ENCODE measurements around the gene CROCC.
"Not testable (repeated sequence)": the region's sequence is repeated elsewhere in the genome, so short reads cannot be mapped to it uniquely, and the experiment has no call there.

CROCC gene

DNA sequence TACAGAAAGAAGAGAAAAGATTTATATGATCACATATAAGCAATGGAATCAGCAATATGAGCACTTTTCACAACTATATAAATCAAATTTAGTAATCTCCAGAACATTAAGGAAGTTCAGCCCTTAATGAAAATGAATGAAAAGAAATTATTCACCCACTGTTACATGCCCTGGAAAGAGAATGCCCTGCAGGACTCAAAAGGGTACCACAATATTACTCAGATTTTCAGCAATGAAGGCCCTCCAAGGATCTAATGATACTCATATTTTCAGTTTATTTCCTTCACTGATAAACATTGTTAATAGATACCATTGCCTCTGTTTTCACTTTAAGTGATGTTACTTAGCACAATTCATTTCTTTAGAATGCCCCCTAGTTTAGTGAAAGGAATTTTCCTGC is 23.4 kb upstream of the CROCC start:
- DNase-seq: not testable (repeated sequence)

DNA sequence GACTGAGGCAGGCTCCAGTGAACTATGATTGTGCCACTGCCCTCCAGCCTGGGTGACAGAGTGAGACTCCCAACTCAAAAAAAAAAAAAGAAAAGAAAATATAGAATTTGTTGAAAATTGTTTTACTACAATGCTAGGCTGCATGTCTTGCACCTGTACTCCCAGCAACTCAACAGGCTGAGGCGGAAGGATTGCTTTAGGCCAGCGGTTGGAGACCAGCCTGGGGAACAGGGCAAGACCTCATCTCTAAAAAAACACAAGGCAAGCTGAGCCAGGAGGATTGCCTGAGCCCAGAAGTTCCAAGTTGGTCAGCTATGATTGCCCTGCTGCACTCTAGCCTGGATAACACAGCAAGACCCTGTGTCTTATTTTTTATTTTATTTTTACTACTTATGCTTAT is 22.7 kb upstream of the CROCC start:
- not testable (repeated sequence) for DNase-seq

- DNase-seq: no peak
These were observed 21.0 kb upstream of the CROCC start for GRCh38 chr1:16900751-16901150.

- not testable (repeated sequence) for DNase-seq
These were observed 20.4 kb upstream of the CROCC start for GRCh38 chr1:16901371-16901770.

DNA sequence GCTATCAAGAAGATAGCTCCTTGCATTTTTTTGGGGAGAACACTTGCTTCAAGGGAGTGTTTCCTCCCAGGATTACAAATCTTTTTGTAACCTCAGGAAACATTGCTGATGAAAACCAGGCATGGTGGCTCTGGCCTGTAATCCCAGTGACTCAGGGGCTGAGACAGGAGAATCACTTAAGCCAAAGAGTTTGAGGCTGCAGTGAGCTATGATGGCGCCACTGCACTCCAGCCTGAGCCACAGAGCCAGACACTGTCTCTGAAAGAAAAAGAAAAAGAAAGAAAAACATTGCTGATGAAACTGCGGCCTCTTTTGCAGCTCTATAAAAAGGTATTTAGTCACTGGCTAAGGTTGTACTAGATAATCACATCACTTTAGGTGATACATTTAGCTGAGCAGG is 18.7 kb upstream of the CROCC start:
- no peak for DNase-seq

- no peak for DNase-seq
These were observed 18.3 kb upstream of the CROCC start for GRCh38 chr1:16903458-16903796.

DNA sequence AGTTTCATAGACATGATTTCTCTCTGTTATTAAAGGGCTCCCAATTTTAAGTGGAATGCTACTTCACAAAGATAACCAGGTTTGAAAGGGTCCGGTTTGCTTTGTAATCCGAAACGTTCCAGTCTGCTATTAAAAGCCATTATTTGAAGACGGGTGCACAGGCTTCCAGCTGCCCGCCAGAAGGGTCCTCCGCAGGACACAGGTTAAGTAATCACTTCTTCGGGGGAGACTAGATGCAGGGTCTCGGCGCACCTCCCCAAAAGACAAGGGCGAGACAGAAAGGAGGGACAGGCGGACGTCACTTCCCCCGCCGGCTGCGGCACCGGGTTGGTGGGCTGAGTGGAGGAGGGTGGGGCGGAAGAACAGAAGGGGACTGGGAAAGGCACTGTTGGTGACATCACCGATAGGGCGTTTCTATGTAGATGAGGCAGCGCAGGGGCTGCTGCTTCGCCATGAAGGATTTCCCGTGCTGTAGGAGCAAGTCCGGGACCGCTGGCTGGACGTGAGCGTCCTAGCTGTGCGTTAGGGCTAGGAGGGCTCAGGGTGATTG is 17.1 kb upstream of the CROCC start:
- DNase-seq: no peak

- no peak for DNase-seq
These were observed 16.4 kb upstream of the CROCC start for GRCh38 chr1:16905110-16905867.

GRCh38 chr1:16905868-16906702 is 15.6 kb upstream of the CROCC start:
- DNase-seq: no peak

DNA sequence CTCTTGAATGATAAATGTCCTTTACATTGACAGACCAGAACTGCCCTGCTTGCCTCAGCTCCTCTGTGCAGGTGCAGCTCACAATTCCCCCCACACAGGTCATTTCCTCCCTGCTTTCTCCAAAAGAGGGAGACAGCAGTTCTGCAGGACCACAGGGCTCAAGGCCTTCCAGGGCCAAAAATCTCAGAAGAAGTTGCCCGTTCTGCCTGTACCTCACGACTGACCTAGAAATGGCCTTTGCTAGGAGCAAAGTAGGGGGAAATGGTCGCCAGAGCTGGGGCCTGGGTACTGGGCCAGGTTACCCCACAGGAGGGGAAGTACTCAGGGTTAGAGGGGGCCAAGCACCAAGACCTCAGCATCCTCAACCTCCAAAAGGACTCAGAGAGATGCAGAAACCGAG is 14.9 kb upstream of the CROCC start:
- no peak for DNase-seq

DNA sequence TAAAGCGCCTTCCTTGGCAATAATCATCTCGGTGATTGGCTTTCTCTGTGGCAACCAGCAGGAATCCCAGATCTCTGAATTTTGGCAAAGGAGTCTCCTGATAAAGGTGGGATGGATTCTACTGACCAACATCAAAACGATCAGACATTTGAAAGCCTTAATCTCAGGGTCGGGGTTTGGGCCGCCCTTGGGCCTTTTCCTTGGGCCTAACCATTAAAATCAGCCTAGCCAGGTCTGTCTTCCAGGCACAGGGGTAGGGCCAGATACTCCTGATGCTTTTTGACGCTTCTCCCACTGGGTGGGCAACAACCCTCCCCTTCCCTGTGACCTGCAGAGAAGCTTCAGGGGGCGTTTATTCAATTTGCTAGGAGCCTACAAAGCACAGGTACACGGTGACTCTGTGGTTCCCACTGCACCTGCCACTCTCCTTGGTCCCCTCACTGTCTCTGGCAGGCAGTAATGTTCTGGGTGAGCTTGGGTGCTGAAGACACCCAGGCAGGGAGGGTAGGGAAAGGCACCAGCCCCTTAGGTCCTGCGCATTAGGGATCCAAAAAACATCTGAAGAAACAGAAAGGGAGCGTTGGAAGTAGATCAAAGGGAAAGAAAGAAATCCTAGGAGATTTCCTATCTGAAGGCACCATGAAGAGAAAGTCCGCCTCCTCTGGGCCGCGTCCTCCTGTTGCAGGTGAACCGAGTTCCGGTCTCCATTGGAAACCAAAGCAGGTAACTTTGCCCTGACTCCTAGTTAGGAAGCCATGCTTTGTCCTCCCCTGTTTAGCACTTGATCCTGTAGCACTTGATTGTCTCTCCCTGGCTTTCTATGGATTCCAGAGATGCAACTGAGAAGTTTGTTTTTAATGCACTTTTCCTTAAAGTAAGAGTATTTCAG is 13.6 kb upstream of the CROCC start:
- DNase-seq: no peak

GRCh38 chr1:16911851-16912721 is 9.6 kb upstream of the CROCC start:
- DNase-seq: not testable (repeated sequence)

DNA sequence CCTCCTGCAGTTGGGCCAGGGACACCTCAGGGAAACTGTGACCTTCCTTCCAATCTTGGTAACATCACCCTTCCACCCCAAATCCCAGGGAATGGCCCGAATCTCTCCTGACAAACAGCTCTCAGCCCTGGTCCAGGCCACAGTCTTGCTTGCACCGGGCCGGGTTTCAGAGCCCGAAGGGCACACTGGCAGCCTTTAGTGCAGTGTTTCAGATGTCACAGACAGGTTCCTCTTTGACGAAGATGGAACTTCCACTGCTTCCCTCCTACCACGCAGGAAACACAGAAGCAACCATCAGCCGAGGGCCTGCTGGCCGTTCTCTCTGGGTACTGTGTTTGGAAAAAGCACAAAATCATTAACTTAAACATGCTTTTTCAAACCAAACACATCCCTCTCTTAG is 9.0 kb upstream of the CROCC start:
- DNase-seq: not testable (repeated sequence)

- DNase-seq: no peak
These were observed 8.4 kb upstream of the CROCC start for GRCh38 chr1:16913181-16913832.

GRCh38 chr1:16913833-16914662 is 7.7 kb upstream of the CROCC start:
- DNase-seq: peak; percentile 94

- DNase-seq: not testable (repeated sequence)
These were observed 6.7 kb upstream of the CROCC start for GRCh38 chr1:16914928-16915626.

GRCh38 chr1:16915627-16915973 is 6.1 kb upstream of the CROCC start:
- DNase-seq: no peak

DNA sequence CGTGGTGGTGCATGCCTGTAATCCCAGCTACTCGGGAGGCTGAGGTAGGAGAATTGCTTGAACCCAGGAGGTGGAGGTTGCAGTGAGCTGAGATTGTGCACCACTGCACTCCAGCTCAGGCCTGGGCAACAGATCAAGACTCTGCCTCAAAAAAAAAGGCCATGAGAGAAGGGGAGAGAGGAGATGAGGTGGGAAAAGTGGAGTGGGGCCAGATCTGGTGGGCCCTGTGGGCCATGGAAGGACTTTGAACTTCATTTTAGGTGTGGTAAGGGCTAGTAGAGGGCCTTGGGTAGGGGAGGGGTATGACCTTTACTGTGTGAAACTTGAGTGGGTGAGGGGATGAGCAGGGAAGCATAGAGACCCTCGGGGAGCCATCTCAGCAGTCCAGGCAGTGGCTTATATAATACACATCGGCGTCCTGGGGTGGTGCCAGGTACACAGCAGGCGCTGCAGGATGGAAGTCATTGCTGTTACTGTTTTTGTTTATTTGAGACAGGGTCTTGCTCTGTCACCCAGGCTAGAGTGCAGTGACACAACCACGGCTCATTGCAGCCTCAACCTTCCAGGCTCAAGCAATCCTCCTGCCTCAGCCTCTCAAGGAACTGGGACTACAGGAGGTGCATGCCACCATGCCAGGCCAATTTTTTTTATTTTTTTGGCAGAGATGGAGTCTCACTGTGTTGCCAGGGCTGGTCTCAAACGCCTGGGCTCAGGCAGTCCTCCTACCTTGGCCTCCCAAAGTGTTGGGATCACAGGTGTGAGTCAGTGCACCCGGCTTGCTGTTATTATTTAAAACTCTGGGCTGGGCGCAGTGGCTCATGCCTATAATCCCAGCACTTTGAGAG is 5.5 kb upstream of the CROCC start:
- not testable (repeated sequence) for DNase-seq

DNA sequence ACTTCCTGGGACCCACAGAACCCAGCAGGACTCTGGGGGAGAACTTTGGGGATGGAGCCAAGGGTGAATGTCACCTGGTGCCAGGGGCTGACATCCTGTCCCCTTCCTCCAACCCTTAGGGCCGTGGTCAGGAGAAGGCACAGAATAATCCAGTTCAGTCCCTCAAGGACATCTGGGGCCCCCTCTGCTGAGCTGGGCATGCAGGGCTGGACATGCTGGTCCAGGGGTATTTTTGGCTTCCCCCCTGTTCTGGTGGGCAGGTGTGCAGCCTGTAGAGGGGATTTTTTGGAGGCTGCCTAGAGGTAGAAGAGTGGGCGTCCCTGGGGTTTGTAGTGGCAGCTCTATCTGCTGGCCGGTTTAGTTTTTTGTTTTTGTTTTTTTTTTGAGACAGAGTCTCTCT is 3.4 kb upstream of the CROCC start:
- no peak for DNase-seq
